ENCODE data around the gene SERPINB10.

GRCh38 chr18:63897072-63897471 lies 10.7 kb upstream of the SERPINB10 start:
- TF ChIP-seq YY1 (IDR thresholded peaks at IDR 0.05; ENCODE audit: insufficient read depth, insufficient read length) (no peak), ZNF274 (IDR thresholded peaks at IDR 0.05; ENCODE audit: low read depth, low read length) (no peak)
